ENCODE measurements around the gene CHD6.
"Not testable (repeated sequence)": the region's sequence is repeated elsewhere in the genome, so short reads cannot be mapped to it uniquely, and the experiment has no call there.

The CHD6 gene

GRCh38 chr20:41537865-41538264 is 80.3 kb downstream of the CHD6 start:
- no peak for DNase-seq

- not testable (repeated sequence) for DNase-seq
Measured at GRCh38 chr20:41535551-41535950, 82.6 kb downstream of the CHD6 start.

GRCh38 chr20:41534842-41535241 is 83.3 kb downstream of the CHD6 start:
- no peak for DNase-seq

- no peak for DNase-seq
Measured at GRCh38 chr20:41534170-41534569, 84.0 kb downstream of the CHD6 start.

- DNase-seq = no peak
Measured at GRCh38 chr20:41533537-41534136, 84.5 kb downstream of the CHD6 start.

- DNase-seq = no peak
Measured at GRCh38 chr20:41532935-41533334, 85.2 kb downstream of the CHD6 start.

- no peak for DNase-seq
Measured at GRCh38 chr20:41531518-41532275, 86.5 kb downstream of the CHD6 start.

GRCh38 chr20:41530923-41531322 is 87.3 kb downstream of the CHD6 start:
- no peak for DNase-seq

GRCh38 chr20:41526327-41526726 is 91.8 kb downstream of the CHD6 start:
- DNase-seq = no peak

GRCh38 chr20:41524980-41525613 is 93.1 kb downstream of the CHD6 start:
- DNase-seq = no peak

- no peak for DNase-seq
Measured at GRCh38 chr20:41523857-41524256, 94.3 kb downstream of the CHD6 start.

- no peak for DNase-seq
Measured at GRCh38 chr20:41513829-41514228, 104.3 kb downstream of the CHD6 start.

- DNase-seq = no peak
Measured at GRCh38 chr20:41512624-41513023, 105.6 kb downstream of the CHD6 start.

GRCh38 chr20:41510847-41511450 is 107.2 kb downstream of the CHD6 start:
- DNase-seq = no peak

- no peak for DNase-seq
Measured at GRCh38 chr20:41510224-41510623, 108.0 kb downstream of the CHD6 start.

GRCh38 chr20:41509316-41510200 is 108.6 kb downstream of the CHD6 start:
- no peak for DNase-seq

GRCh38 chr20:41508335-41508734 is 109.8 kb downstream of the CHD6 start:
- no peak for DNase-seq

- DNase-seq = no peak
Measured at GRCh38 chr20:41507851-41508250, 110.3 kb downstream of the CHD6 start.

GRCh38 chr20:41507436-41507835 is 110.7 kb downstream of the CHD6 start:
- no peak for DNase-seq

GRCh38 chr20:41506192-41506915 is 111.8 kb downstream of the CHD6 start:
- DNase-seq = no peak

GRCh38 chr20:41505184-41505583 is 113.0 kb downstream of the CHD6 start:
- no peak for DNase-seq

GRCh38 chr20:41501376-41501775 is 116.8 kb downstream of the CHD6 start:
- DNase-seq = no peak

Measured in activated CD4-positive, CD25-positive, alpha-beta regulatory T cell treated with anti-CD3 and anti-CD28 coated beads, Interleukin-2, amount 50 U/mL, for 72 hours (primary cell).